ENCODE data around the gene PDE6A. TPM values are rescaled to one million over a fixed set of nuclear protein-coding genes. Genes with fewer than 3 reads are reported as not detected.

The PDE6A gene
- total RNA-seq, 1 donor from 2014 or later: not detected

GRCh38 chr5:149811453-149811852 lies 133.1 kb downstream of the PDE6A start:
- intact Hi-C loops (cut with DNase I): no loop called here
- no peak for TF ChIP-seq CTCF (IDR thresholded peaks at IDR 0.05)
- peaks cover 6% of the 10 kb centered on the region for H3K4me1 ChIP-seq
- no peaks in the 10 kb centered on the region for H3K27me3 ChIP-seq (ENCODE audit: low read depth)
- DNase-seq (no peak), ATAC-seq (no peak)
- no peak overlapping the region for H3K4me3 ChIP-seq
- H3K27ac ChIP-seq: no peak overlapping the region
- H3K36me3 ChIP-seq: no peaks in the 10 kb centered on the region
- H3K9me3 ChIP-seq: no peaks in the 10 kb centered on the region

- no peak overlapping the region for H3K27ac ChIP-seq
- ATAC-seq: no peak
Measured at GRCh38 chr5:149810856-149811255, 133.7 kb downstream of the PDE6A start.

GRCh38 chr5:149809931-149810691 lies 134.5 kb downstream of the PDE6A start:
- Histone ChIP-seq H3K4me1 (peaks cover 19% of the 10 kb centered on the region), H3K4me3 (no peak overlapping the region), H3K36me3 (no peaks in the 10 kb centered on the region), H3K27ac (no peak overlapping the region), H3K9me3 (no peaks in the 10 kb centered on the region), H3K27me3 (ENCODE audit: low read depth) (no peaks in the 10 kb centered on the region)
- ATAC-seq (peak; percentile 74 to 76), DNase-seq (peak; percentile 53)
- TF ChIP-seq CTCF (IDR thresholded peaks at IDR 0.05): no peak
- intact Hi-C loops (cut with DNase I): no loop called here

More at GRCh38 chr5:149810856-149811255, 133.7 kb downstream of the PDE6A start:
- intact Hi-C loops (cut with DNase I): no loop called here
- Histone ChIP-seq H3K4me3 (no peak overlapping the region), H3K4me1 (peaks cover 12% of the 10 kb centered on the region), H3K36me3 (no peaks in the 10 kb centered on the region), H3K9me3 (no peaks in the 10 kb centered on the region), H3K27me3 (ENCODE audit: low read depth) (no peaks in the 10 kb centered on the region)
- no peak for TF ChIP-seq CTCF (IDR thresholded peaks at IDR 0.05)
- no peak for DNase-seq

- TF ChIP-seq CTCF (IDR thresholded peaks at IDR 0.05): no peak
- Histone ChIP-seq H3K4me3 (no peak overlapping the region), H3K27ac (no peak overlapping the region), H3K9me3 (no peaks in the 10 kb centered on the region), H3K27me3 (ENCODE audit: low read depth) (no peaks in the 10 kb centered on the region), H3K4me1 (peaks cover 23% of the 10 kb centered on the region), H3K36me3 (no peaks in the 10 kb centered on the region)
- no peak for ATAC-seq
- DNase-seq: no peak
- intact Hi-C loops (cut with DNase I): no loop called here
Measured at GRCh38 chr5:149808264-149808982, 136.2 kb downstream of the PDE6A start.

Other genes with a start within 250 kb of the PDE6A start
- 12.5 TPM for gene PPARGC1B, start 214.5 kb downstream of the PDE6A start, total RNA-seq
- 14.7 TPM for gene SLC26A2, start 16.0 kb upstream of the PDE6A start, total RNA-seq
- 4.8 TPM for gene TIGD6, start 55.9 kb upstream of the PDE6A start, total RNA-seq
- gene HMGXB3, start 55.9 kb upstream of the PDE6A start, total RNA-seq: 28.3 TPM
- gene CSF1R, start 141.8 kb upstream of the PDE6A start, total RNA-seq: 78.2 TPM
- 89.3 TPM for gene PDGFRB, start 211.1 kb upstream of the PDE6A start, total RNA-seq
- not detected for gene CDX1, start 222.0 kb upstream of the PDE6A start, total RNA-seq
- not detected for gene SLC6A7, start 245.3 kb upstream of the PDE6A start, total RNA-seq

Data from lower lobe of right lung (tissue), 2 donors.